T-helper 1 cell treated with Interleukin-12 subunit alpha and Interleukin-12 subunit beta and Interleukin-4 antibody, amounts not matched to agents 30 μg/mL and 1 μg/mL, for 36 hours (primary cell): ENCODE data around the gene NPAS4.
"Not testable (repeated sequence)": the region's sequence is repeated elsewhere in the genome, so short reads cannot be mapped to it uniquely, and the experiment has no call there.

Experiments used
- H3K27ac Mint-ChIP-seq: one replicate; pipeline ENCODE4 v1.8.0; 2021; ENCODE audit warnings: mild to moderate bottlenecking, mixed read lengths
- H3K27me3 Mint-ChIP-seq: one replicate; pipeline ENCODE4 v1.8.0; 2021; ENCODE audit warnings: low read depth, mixed read lengths
- H3K36me3 Mint-ChIP-seq: one replicate; pipeline ENCODE4 v1.8.0; 2021; ENCODE audit warnings: low read depth, mixed read lengths
- H3K4me1 Mint-ChIP-seq: one replicate; pipeline ENCODE4 v1.8.0; 2021; ENCODE audit warnings: low read depth, mixed read lengths
- H3K4me3 Mint-ChIP-seq: one replicate; pipeline ENCODE4 v1.8.0; 2021; ENCODE audit warnings: mild to moderate bottlenecking, moderate library complexity, mixed read lengths
- H3K9me3 Mint-ChIP-seq: one replicate; pipeline ENCODE4 v1.8.0; 2021; ENCODE audit warnings: mixed read lengths

NPAS4 gene

DNA sequence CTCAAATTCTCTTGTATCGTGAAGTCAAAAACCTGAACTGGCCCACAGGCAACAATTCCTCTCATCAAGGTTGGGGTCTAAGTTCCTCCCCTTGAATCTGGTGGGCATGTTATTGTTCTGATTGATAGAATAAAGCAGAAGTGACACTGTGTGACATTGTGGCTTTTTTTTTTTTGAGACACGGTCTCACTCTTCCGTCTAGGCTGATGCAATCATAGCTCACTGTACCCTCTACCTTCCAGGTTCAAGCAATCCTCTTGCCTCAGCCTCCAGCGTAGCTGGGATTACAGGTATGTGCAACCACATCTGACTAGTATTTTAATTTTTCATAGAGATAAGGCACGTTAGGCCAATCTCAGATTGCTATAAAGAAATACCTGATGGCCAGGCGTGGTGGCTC, 37.0 kb downstream of the NPAS4 start:
- peaks cover 7% of the 10 kb centered on the region for H3K9me3 Mint-ChIP-seq
- no peak overlapping the region for H3K4me3 Mint-ChIP-seq
- H3K27me3 Mint-ChIP-seq, result no peaks in the 10 kb centered on the region
- H3K4me1 Mint-ChIP-seq, result peaks cover 22% of the 10 kb centered on the region
- no peak overlapping the region for H3K27ac Mint-ChIP-seq
- peaks cover 2% of the 10 kb centered on the region for H3K36me3 Mint-ChIP-seq

DNA sequence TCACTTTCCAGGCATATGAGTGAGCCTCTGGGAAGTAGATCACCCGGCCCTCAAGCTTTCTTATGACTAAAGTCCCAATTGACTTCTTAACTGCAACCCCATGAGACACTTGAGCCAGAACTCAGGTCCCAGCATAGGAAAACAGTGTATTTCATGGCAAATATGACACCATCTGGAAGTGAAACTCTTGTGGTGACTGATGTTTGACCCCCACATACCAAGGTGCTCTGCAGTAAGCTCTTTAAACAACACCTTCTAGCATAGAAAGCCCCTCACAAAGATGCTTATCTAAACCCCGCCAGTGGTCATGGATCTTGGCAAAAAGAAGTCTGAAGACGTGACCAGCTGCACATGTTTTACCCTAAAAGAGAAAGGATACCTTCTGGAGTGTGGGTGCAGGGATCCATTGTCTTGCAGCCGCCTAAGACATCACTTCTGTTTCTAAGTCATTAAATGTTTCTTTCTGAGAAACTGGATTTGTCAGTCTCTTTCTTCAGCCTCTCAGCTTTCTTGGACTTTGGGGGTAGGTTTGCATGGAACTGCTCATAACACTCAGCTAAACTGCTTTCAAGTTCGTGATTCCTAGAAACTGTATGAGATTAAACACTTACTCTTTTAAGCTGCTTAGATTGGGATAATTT, 38.4 kb downstream of the NPAS4 start:
- Mint-ChIP-seq H3K36me3 (peaks cover 2% of the 10 kb centered on the region), H3K4me3 (no peak overlapping the region), H3K27ac (no peak overlapping the region), H3K27me3 (no peaks in the 10 kb centered on the region), H3K4me1 (peaks cover 21% of the 10 kb centered on the region), H3K9me3 (peaks cover 7% of the 10 kb centered on the region)

DNA sequence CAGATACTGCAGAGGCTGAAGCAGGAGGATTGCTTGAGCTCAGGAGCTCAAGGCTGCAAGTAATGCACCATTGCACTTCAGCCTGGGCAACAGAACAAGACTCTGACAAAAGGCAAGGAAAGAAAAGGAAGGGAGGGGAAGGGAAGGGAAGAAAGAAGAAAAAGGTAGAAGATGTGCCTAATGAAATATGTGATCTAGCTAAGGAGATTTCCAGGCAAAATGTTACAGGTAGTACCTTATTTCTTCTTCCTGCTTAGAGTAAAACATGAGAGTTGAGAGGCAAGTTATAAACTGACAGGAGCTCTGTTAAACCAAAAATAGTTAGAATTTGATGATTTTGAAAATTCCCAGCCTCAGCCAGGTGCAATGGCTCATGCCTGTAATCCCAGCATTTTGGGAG, 41.2 kb downstream of the NPAS4 start:
- no peak overlapping the region for H3K27ac Mint-ChIP-seq
- peaks cover 7% of the 10 kb centered on the region for H3K9me3 Mint-ChIP-seq
- no peak overlapping the region for H3K4me3 Mint-ChIP-seq
- H3K27me3 Mint-ChIP-seq, result no peaks in the 10 kb centered on the region
- peaks cover 17% of the 10 kb centered on the region for H3K4me1 Mint-ChIP-seq
- peaks cover 2% of the 10 kb centered on the region for H3K36me3 Mint-ChIP-seq

DNA sequence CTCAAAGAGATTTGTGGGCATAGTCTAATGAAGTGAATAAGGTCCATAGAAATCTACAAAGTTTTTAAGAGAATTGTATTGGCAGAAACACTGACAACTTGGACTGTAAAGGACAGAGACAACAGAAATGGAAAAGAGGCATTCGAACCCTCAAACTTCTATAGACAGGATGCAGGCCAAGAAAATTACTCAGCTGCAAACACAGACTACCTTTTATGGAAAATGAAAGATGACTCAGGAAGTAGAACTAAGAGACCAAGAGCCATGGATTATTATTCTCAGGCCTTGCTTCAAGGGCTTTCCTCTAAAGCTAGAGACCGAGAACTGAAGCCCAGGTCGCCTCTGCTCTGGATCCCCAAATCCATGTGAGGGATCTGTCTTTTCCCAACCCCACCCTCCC, 42.1 kb downstream of the NPAS4 start:
- Mint-ChIP-seq H3K36me3 (peaks cover 2% of the 10 kb centered on the region), H3K27me3 (no peaks in the 10 kb centered on the region), H3K9me3 (peaks cover 7% of the 10 kb centered on the region), H3K4me1 (peaks cover 18% of the 10 kb centered on the region), H3K4me3 (no peak overlapping the region), H3K27ac (peak overlapping the region; percentile 88)

DNA sequence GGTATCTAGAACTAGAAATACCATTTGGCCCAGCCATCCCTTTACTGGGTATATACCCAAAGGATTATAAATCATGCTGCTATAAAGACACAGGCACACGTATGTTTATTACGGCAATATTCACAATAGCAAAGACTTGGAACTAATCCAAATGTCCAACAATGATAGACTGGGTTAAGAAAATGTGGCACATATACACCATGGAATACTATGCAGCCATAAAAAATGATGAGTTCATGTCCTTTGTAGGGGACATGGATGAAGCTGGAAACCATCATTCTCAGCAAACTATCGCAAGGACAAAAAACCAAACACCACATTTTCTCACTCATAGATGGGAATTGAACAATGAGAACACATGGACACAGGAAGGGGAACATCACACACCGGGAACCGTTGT, 43.3 kb downstream of the NPAS4 start:
- H3K27ac Mint-ChIP-seq, H3K4me3 Mint-ChIP-seq, H3K36me3 Mint-ChIP-seq, H3K9me3 Mint-ChIP-seq, H3K27me3 Mint-ChIP-seq: not testable (repeated sequence)
- H3K4me1 Mint-ChIP-seq, result peaks cover 23% of the 10 kb centered on the region

DNA sequence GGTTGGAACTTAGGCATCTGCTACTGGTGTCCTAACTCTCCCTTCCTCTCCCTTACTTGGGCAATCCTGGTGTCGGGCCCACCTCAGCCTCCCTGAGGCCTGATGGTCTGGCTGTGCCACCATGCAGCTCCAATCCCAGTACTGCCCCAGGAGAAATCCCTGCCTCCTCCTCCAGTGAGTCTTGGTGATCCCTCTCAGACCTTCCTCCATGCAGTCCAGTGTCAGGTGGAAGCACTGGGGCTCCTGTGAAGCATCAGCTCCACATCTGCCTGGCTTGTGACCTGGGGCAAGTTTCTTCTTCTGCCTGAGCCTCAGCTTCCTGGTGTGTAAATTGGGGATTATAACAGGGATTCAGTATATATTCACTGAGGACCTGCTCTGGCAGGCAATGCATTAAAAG, 44.1 kb downstream of the NPAS4 start:
- Mint-ChIP-seq H3K27me3 (no peaks in the 10 kb centered on the region), H3K4me3 (no peak overlapping the region), H3K4me1 (peaks cover 23% of the 10 kb centered on the region), H3K36me3 (peaks cover 2% of the 10 kb centered on the region), H3K27ac (no peak overlapping the region), H3K9me3 (peaks cover 7% of the 10 kb centered on the region)

DNA sequence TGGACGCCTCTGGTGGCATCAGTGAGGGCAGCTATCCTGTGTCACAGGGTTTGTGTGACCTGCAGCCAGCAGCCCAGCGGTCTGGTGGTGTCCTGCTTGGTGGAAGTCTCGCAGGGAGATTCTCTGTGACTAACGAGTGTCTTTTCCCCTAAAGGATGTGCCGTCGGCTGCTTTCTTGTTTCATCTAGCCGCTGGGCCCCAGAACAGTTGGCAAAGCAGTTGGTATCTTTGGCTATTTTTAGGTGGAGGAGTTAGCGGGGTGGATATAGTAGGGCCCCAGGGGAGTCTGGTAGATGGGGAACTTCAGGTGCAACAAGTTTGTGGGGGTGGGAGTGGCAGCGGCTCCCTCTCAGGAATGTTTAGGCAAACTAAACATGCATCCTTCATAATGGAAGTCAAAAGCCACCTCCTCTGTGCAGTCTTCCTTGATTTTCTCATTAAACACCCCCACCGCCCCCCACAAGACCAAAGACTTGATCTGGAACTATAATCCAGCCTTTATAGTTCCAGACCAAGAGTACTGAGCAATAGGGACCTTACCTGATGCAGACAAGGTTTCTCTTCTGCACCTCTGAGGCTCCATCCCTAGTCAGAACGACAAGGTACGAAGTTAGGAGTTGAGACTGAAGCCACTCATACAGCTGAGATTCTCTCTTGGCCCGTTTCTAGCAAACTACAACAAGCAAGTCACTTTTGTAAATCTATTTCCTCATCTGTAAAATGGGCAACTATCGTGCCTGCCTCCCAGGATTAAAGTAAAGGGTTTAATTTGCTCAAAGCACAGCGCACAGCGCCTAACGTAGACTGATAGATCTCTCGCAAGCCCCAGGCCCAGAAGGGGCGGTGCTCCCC, 44.8 kb downstream of the NPAS4 start:
- H3K27me3 Mint-ChIP-seq, result no peaks in the 10 kb centered on the region
- peak overlapping the region; percentile 80 for H3K27ac Mint-ChIP-seq
- H3K4me3 Mint-ChIP-seq, result peak overlapping the region; percentile 83
- H3K4me1 Mint-ChIP-seq, result peaks cover 23% of the 10 kb centered on the region
- H3K36me3 Mint-ChIP-seq, result peaks cover 2% of the 10 kb centered on the region
- peaks cover 7% of the 10 kb centered on the region for H3K9me3 Mint-ChIP-seq

DNA sequence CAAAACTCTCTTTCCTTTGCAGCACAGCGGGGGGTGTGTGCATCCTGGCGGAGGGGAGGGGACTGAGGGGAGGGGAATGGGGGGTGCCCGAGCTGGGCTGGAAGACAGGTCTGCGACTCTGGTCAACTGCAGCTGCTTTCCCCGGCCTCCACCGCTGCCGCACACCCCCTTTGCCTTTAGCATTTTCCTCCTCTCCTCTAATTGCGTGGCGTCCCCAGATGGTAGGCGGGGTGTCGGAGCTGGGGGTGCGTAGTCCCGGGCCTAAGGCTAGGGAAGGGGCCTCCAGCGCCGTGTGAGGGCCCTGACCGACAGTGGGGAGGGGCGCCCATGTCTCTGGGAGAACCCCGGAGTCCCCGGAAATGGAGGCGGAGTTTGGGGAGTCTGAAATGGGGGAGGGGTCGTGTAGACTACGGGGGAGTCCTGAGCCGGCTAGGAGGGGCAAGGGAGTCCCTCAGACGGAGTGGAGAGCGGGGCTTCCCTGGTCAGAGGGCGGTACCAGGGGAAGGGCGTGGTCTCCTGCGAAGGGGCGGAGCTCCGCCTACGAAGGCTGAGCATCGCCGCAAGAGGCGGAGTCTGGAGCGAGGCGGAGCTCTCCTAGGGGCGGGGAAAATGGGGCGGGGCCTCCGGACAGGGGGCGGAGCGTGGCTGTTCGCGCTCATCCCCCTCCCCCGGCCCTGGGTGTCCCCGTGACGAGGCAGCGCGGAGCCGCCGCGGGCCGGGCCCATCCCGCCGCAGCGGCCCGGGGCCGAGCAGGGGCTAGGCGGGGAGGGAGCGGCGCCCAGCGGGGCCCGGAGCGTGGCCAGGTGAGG, 45.6 kb downstream of the NPAS4 start, which contains the start of gene PELI3:
Gene PELI3 (plus strand): TSS at position 681 of the 809 bp plus-strand sequence. CDS start 1,224 bp downstream, outside the sequence.
- Mint-ChIP-seq H3K4me1 (peaks cover 23% of the 10 kb centered on the region), H3K27me3 (no peaks in the 10 kb centered on the region), H3K4me3 (peak within 1 kb of the TSS; percentile 89), H3K9me3 (peaks cover 3% of the 10 kb centered on the region), H3K36me3 (peaks cover 2% of the 10 kb centered on the region), H3K27ac (peak within 1 kb of the TSS; percentile 80)

DNA sequence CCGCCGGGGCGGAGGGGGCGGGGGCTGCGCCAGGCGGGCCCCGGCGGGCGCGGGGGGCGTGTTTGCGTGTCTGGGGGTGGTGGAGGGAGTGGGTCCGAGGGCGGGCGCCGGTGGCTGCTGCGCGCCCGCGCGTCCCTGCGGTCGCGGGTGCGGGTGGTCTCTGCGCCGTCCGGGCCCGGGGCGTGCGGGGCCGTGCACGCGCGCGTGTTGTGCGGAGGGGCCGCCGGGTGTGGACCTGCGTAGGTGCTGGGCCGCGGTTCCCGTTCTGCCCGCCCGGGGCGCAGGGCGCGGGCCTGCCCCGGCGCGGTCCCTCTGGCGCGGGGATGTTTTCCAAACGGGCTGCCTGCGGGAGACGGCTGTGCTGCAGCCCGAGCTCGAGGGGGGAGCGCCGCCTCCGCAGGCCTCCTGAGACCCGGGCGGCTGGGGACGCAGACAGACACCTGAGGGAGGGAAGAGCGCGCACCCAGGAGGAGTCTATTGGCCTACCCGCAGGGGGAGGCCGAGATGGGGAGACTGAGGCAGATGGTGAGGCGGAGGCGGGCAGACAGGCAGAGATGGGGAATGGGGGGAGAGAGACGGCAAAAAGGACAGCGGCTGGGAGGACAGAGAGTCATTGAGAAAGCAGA, 46.3 kb downstream of the NPAS4 start:
- Mint-ChIP-seq H3K9me3 (no peaks in the 10 kb centered on the region), H3K27ac (peak overlapping the region; percentile 69), H3K4me3 (peak overlapping the region; percentile 89), H3K4me1 (peaks cover 23% of the 10 kb centered on the region), H3K27me3 (no peaks in the 10 kb centered on the region), H3K36me3 (no peaks in the 10 kb centered on the region)

DNA sequence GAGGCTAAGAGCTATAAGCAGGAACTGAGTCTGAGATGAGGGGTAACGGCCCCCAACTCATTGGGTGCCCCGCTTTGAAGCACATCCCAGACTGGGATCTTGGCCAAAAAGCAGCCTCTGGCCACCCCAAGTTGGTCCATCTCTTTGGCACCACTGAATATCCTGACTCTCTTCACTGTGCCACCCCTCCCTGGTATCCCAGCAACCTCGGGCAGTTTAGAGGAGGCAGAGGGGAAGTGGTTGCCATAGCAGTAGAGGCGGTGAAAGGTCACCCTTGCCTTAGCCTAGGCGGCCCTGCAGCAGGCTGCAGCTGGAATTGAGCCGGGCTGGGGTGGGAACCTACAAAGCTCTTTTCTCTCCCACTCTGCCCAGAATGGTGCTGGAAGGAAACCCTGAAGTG, 46.9 kb downstream of the NPAS4 start:
- peaks cover 19% of the 10 kb centered on the region for H3K4me1 Mint-ChIP-seq

DNA sequence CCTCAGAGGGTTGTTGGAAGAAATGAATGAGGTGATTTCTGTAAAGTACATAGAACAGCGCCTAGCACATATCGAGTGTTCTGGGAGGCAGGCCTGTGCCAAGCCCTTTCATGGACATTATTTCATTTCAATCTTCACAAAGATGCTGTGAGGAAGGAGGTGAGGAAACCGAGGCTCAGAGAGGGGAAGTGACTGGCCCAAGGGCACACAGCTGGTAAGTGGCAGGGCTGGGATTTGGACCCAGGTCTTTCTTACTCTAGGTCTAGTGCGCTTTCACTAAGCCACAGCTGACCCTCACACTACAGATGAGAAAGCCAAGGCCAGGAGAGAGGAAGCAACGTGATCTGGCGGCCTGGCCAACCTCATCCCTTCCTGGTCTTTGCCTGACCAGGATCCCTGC, 47.9 kb downstream of the NPAS4 start:
- no peaks in the 10 kb centered on the region for H3K27me3 Mint-ChIP-seq
- no peak overlapping the region for H3K27ac Mint-ChIP-seq
- H3K4me1 Mint-ChIP-seq, result peaks cover 13% of the 10 kb centered on the region
- no peaks in the 10 kb centered on the region for H3K36me3 Mint-ChIP-seq
- H3K9me3 Mint-ChIP-seq, result no peaks in the 10 kb centered on the region
- H3K4me3 Mint-ChIP-seq, result peak overlapping the region; percentile 38

More for the DNA sequence above, 46.9 kb downstream of the NPAS4 start:
- Mint-ChIP-seq H3K36me3 (no peaks in the 10 kb centered on the region), H3K9me3 (no peaks in the 10 kb centered on the region), H3K27me3 (no peaks in the 10 kb centered on the region), H3K27ac (peak overlapping the region; percentile 69), H3K4me3 (peak overlapping the region; percentile 89)

DNA sequence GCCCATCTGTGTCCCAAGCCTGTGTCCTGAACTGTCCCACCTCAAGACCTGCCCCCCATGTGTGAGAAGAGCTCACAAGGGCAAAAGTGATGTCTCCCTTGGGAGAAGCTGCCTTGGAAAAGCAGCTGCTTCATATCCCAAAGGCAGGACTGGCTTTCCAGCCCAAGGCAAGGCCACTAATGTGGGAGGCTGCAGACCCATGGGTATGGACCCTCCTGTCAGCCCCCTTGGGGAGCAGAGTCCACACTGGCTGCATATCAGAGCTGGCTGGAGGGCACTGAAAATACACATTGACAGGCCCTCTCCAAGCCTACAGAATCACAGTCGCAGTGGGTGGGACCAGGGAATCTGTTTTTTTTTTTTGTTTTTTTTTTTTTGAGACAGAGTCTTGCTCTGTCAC, 48.6 kb downstream of the NPAS4 start:
- Mint-ChIP-seq H3K4me1 (peaks cover 13% of the 10 kb centered on the region), H3K9me3 (no peaks in the 10 kb centered on the region), H3K36me3 (no peaks in the 10 kb centered on the region), H3K27me3 (no peaks in the 10 kb centered on the region), H3K27ac (no peak overlapping the region), H3K4me3 (no peak overlapping the region)

DNA sequence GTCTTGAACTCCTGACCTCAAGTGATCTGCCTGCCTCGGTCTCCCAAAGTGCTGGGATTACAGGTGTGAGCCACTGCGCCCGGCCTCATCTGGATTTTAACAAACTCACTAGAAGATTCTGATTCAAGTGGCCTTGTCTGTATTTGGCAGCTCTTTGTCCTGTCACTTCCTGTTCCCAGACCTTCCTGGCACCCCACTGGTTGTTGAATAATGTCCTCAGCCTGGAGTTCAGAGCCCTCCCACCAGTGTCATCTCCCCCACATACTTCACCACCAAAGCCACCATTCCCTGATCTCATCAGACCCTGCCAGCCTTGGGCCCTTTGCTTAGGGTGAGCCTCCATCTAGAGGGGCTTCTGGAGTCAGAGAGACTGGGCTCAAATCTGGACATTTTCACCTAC, 49.2 kb downstream of the NPAS4 start:
- Mint-ChIP-seq H3K4me3 (no peak overlapping the region), H3K36me3 (no peaks in the 10 kb centered on the region), H3K27me3 (no peaks in the 10 kb centered on the region), H3K27ac (no peak overlapping the region), H3K9me3 (no peaks in the 10 kb centered on the region), H3K4me1 (peaks cover 13% of the 10 kb centered on the region)

DNA sequence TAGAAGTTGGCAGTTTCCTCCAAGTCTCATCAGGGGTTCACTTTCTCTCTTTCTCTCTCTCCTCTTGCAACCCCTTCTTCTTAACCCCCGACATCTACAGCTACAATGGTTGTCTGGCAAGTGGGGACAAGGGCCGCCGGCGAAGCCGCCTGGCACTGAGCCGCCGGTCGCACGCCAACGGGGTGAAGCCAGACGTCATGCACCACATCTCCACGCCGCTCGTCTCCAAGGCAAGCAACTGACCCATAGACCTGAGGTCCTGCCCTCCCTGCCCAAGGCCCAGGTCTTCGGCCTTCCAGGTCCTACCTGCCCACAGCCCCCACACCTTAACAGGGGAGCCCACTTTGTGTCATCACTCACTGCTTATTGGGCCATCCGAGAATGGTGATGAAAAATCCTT, 50.3 kb downstream of the NPAS4 start:
- no peak overlapping the region for H3K27ac Mint-ChIP-seq
- H3K27me3 Mint-ChIP-seq, result no peaks in the 10 kb centered on the region
- H3K9me3 Mint-ChIP-seq, result no peaks in the 10 kb centered on the region
- H3K4me1 Mint-ChIP-seq, result peaks cover 8% of the 10 kb centered on the region
- no peak overlapping the region for H3K4me3 Mint-ChIP-seq
- no peaks in the 10 kb centered on the region for H3K36me3 Mint-ChIP-seq
